ENCODE results near the gene PTPN9.

GRCh38 chr15:75545064-75545463 lies 34.1 kb downstream of the PTPN9 start:
- no peak for TF ChIP-seq POLR2A (IDR thresholded peaks at IDR 0.05; ENCODE audit: low read depth, low read length)
- TF ChIP-seq POLR2AphosphoS5 (IDR thresholded peaks at IDR 0.05; ENCODE audit: low read depth, low read length): no peak
